Glutamatergic neuron (in vitro differentiated cells): Measurements from ENCODE around the gene FNDC11. TPM values are rescaled to one million over a fixed set of nuclear protein-coding genes. Genes with fewer than 3 reads are reported as not detected.
A peak's percentile ranks its signal among the peaks of the same experiment; 100 is the strongest.
"Not testable (repeated sequence)": the region's sequence is repeated elsewhere in the genome, so short reads cannot be mapped to it uniquely, and the experiment has no call there.

ENCODE experiments used
- DNase-seq: peaks from one replicate; pipeline ENCODE4 v3.0.0; 2022
- H3K27ac Mint-ChIP-seq: one replicate; pipeline ENCODE4 v1.8.0; 2020; ENCODE audit warnings: mild to moderate bottlenecking, mixed read lengths, inconsistent platforms; ENCODE audit not compliant: unreplicated experiment
- H3K27me3 Mint-ChIP-seq: one replicate; pipeline ENCODE4 v1.8.0; 2020; ENCODE audit warnings: mild to moderate bottlenecking, moderate library complexity, mixed read lengths, inconsistent platforms; ENCODE audit not compliant: unreplicated experiment
- H3K36me3 Mint-ChIP-seq: one replicate; pipeline ENCODE4 v1.8.0; 2020; ENCODE audit warnings: mild to moderate bottlenecking, mixed read lengths, inconsistent platforms; ENCODE audit not compliant: unreplicated experiment
- H3K4me1 Mint-ChIP-seq: one replicate; pipeline ENCODE4 v1.8.0; 2020; ENCODE audit warnings: mild to moderate bottlenecking, low read depth, mixed read lengths, inconsistent platforms; ENCODE audit not compliant: unreplicated experiment
- H3K4me3 Mint-ChIP-seq: one replicate; pipeline ENCODE4 v1.8.0; 2020; ENCODE audit warnings: mild to moderate bottlenecking, mixed read lengths, inconsistent platforms; ENCODE audit not compliant: unreplicated experiment
- H3K9me3 Mint-ChIP-seq: one replicate; pipeline ENCODE4 v1.8.0; 2020; ENCODE audit warnings: mild to moderate bottlenecking, moderate library complexity, mixed read lengths, inconsistent platforms; ENCODE audit not compliant: unreplicated experiment
- CTCF ChIP-seq: fragments of 200-600 bp; sonication (generic); IDR thresholded peaks from one replicate; pipeline ENCODE4 v1.5.0; 2021; ENCODE audit not compliant: partially characterized antibody, unreplicated experiment
- total RNA-seq: library from RNA; stranded (reverse); fragmentation: NEBNext Ultra II Directional; extraction: Animal tissue kit (Norgen Biotek cat#: 25700); gene quantifications from one replicate; pipeline ENCODE4 v1.2.1, GENCODE V29; 2021; ENCODE audit not compliant: unreplicated experiment

FNDC11 gene
- total RNA-seq, 1 donor from 2014 or later: 9.3 TPM

- Mint-ChIP-seq H3K4me1 (no peaks in the 10 kb centered on the region), H3K36me3 (peaks cover 22% of the 10 kb centered on the region), H3K27me3 (peaks cover 5% of the 10 kb centered on the region), H3K27ac (no peak overlapping the region), H3K9me3 (peaks cover 12% of the 10 kb centered on the region), H3K4me3 (peak overlapping the region; percentile 25)
- no peak for DNase-seq
- no peak for TF ChIP-seq CTCF
These were observed 45.7 kb upstream of the FNDC11 start for GRCh38 chr20:63508072-63508768.

GRCh38 chr20:63509088-63509564 lies 44.8 kb upstream of the FNDC11 start:
- no peak for TF ChIP-seq CTCF
- Mint-ChIP-seq H3K36me3 (peaks cover 24% of the 10 kb centered on the region), H3K9me3 (peaks cover 12% of the 10 kb centered on the region), H3K27me3 (peaks cover 2% of the 10 kb centered on the region), H3K4me3 (no peak overlapping the region), H3K4me1 (no peaks in the 10 kb centered on the region), H3K27ac (no peak overlapping the region)
- no peak for DNase-seq

- Mint-ChIP-seq H3K36me3 (peaks cover 12% of the 10 kb centered on the region), H3K27me3 (peaks cover 3% of the 10 kb centered on the region), H3K27ac (no peak overlapping the region), H3K4me3 (no peak overlapping the region), H3K4me1 (peaks cover 3% of the 10 kb centered on the region), H3K9me3 (peaks cover 2% of the 10 kb centered on the region)
- no peak for TF ChIP-seq CTCF
- DNase-seq: no peak
These were observed 40.8 kb upstream of the FNDC11 start for GRCh38 chr20:63513207-63513606.

GRCh38 chr20:63514520-63514919 lies 39.4 kb upstream of the FNDC11 start:
- not testable (repeated sequence) for H3K36me3 Mint-ChIP-seq, H3K27ac Mint-ChIP-seq, H3K4me1 Mint-ChIP-seq, DNase-seq, H3K27me3 Mint-ChIP-seq, H3K4me3 Mint-ChIP-seq, H3K9me3 Mint-ChIP-seq

- H3K27me3 Mint-ChIP-seq: peaks cover 8% of the 10 kb centered on the region
- no peak for DNase-seq
- H3K4me3 Mint-ChIP-seq: peak overlapping the region; percentile 67
- H3K36me3 Mint-ChIP-seq: peaks cover 5% of the 10 kb centered on the region
- TF ChIP-seq CTCF: no peak
- H3K9me3 Mint-ChIP-seq: peaks cover 3% of the 10 kb centered on the region
- peaks cover 5% of the 10 kb centered on the region for H3K4me1 Mint-ChIP-seq
- H3K27ac Mint-ChIP-seq: no peak overlapping the region
These were observed 36.3 kb upstream of the FNDC11 start for GRCh38 chr20:63517376-63518309.
